Esophagus squamous epithelium (tissue), 4 donors: Measurements from ENCODE around the gene DDX46.

Experiments used
- CTCF ChIP-seq, 6 experiments: fragments of 450-650 bp in 4 of 6; fragments of 200-600 bp in 2 of 6; sonication (generic) in 2 of 6; IDR thresholded peaks; one replicate each; pipeline ENCODE4 v1.5.1; 2016 to 2019; ENCODE audit warnings: antibody characterized with exemption in 6 of 6, mild to moderate bottlenecking in 4 of 6, moderate library complexity in 4 of 6
- POLR2A ChIP-seq, 4 donors: fragments of 450-650 bp; IDR thresholded peaks; one replicate each; pipeline ENCODE4 v1.6.1; 2017; ENCODE audit warnings: antibody characterized with exemption in 4 of 4, mild to moderate bottlenecking in 4 of 4, moderate library complexity in 3 of 4

DNA sequence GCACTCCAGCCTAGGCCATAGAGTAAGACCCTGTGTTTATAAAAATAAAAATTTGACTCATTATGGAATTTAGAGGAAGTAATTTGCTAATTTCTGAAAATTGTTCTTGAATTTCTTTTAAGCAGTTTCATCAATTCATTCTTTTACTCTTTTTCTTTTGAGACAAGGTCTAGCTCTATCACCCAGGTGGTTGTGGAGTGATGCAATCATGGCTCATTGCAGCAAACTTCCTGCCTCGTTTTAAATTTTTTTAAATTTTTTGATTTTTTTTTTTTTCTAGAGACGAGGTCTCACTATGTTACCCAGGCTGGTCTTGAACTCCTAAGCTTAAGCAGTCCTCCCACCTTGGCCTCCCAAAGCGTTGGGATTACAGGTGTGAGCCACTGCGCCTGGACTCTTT lies 23.3 kb upstream of the DDX46 start:
- TF ChIP-seq CTCF (IDR thresholded peaks at IDR 0.05) (no peak), POLR2A (IDR thresholded peaks at IDR 0.05) (no peak)
